ENCODE data around the gene EXOSC7. TPM values are rescaled to one million over a fixed set of nuclear protein-coding genes. Genes with fewer than 3 reads are reported as not detected.

Gene EXOSC7
- total and polyA plus RNA-seq, 2 donors (not counting 1 experiment from before 2014, with no cell fraction given): 25.5 to 40.0 TPM

DNA sequence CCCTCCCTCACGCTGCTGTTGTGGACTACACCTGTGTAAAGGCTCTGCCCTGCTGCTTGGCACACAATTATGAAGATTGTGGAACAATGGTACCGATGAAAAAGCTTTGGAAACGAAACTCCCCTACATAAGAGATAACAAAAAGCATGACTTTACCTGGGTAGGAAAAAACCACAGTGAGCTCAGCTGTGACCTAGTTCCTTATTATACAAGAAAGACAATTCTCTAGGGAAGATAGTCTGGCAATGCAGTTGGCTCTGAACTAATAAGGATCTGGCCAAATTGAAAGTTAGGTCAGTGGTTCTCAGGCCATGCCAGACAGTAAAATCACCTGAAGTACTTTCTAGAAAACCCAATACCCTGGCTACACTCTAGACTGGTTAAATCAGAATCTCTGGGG, 66.1 kb downstream of the EXOSC7 start:
- no CpG with 5 or more reads among the region's 3 CpGs for WGBS (ENCODE audit: insufficient coverage)
- Histone ChIP-seq H3K4me1 (ENCODE audit: control insufficient read depth in 2 of 2, insufficient read depth in 2 of 2, low read length in 2 of 2) (peaks cover 5 to 13% of the 10 kb centered on the region in 2 donors), H3K27me3 (replicated peaks in 1 of 4; ENCODE audit: control extremely low read depth in 1 of 4, control insufficient read depth in 3 of 4, insufficient read depth in 4 of 4, low read length in 3 of 4) (peaks cover 0 to 7% (median 1%) of the 10 kb centered on the region in 4 experiments), H2AFZ (ENCODE audit: insufficient read depth, low read depth, low read length, poor library complexity, severe bottlenecking) (no peak overlapping the region), H3K4me2 (replicated peaks; ENCODE audit: low read depth, low read length, poor library complexity, severe bottlenecking) (no peak overlapping the region), H3K9ac (ENCODE audit: low read length) (no peak overlapping the region), H3K27ac (ENCODE audit: low read length in 2 of 2) (no peak overlapping the region), H3K4me3 (ENCODE audit: control extremely low read depth in 1 of 5, extremely low read depth in 1 of 5, insufficient read depth in 1 of 5, low read depth in 2 of 5, low read length in 4 of 5) (no peak overlapping the region), H3K9me3 (ENCODE audit: control extremely low read depth in 1 of 3, control insufficient read depth in 2 of 3, insufficient read depth in 1 of 3, low read length in 2 of 3) (no peaks in the 10 kb centered on the region), H3K36me3 (replicated peaks in 1 of 2; ENCODE audit: control extremely low read depth in 1 of 2, control insufficient read depth in 1 of 2, extremely low read depth in 1 of 2, insufficient read depth in 2 of 2, low read length in 1 of 2) (no peaks in the 10 kb centered on the region), H3K79me2 (ENCODE audit: control insufficient read depth, insufficient read depth, low read length) (no peaks in the 10 kb centered on the region), H4K20me1 (ENCODE audit: control insufficient read depth, insufficient read depth, low read length, poor library complexity, severe bottlenecking) (no peaks in the 10 kb centered on the region)
- ATAC-seq (ENCODE audit: low read depth): no peak
- H3K27ac Mint-ChIP-seq: no peak overlapping the region
- ChIA-PET CTCF (interaction anchor here (0.6 to 6.3 kb wide), 10 partner anchors 10 to 1321 kb away, joined by 3 to 77 read pairs (median 7); no protein-coding TSS in a partner anchor), POLR2A (no interaction called here)
- intact Hi-C loops (cut with micrococcal nuclease): loop anchor here (5.0 kb wide), 1 partner anchor 885 kb away; no protein-coding TSS in a partner anchor
- no peak for TF ChIP-seq EZH2 (IDR thresholded peaks at IDR 0.05; ENCODE audit: borderline replicate concordance, insufficient read depth, low read depth, low read length, poor library complexity, severe bottlenecking)
- TF ChIP-seq, protein P1, sequence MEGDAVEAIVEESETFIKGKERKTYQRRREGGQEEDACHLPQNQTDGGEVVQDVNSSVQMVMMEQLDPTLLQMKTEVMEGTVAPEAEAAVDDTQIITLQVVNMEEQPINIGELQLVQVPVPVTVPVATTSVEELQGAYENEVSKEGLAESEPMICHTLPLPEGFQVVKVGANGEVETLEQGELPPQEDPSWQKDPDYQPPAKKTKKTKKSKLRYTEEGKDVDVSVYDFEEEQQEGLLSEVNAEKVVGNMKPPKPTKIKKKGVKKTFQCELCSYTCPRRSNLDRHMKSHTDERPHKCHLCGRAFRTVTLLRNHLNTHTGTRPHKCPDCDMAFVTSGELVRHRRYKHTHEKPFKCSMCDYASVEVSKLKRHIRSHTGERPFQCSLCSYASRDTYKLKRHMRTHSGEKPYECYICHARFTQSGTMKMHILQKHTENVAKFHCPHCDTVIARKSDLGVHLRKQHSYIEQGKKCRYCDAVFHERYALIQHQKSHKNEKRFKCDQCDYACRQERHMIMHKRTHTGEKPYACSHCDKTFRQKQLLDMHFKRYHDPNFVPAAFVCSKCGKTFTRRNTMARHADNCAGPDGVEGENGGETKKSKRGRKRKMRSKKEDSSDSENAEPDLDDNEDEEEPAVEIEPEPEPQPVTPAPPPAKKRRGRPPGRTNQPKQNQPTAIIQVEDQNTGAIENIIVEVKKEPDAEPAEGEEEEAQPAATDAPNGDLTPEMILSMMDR (IDR thresholded peaks at IDR 0.05): no peak
- no peaks in the 10 kb centered on the region for H3K9me3 Mint-ChIP-seq (ENCODE audit: insufficient read depth)
- H3K4me3 Mint-ChIP-seq: no peak overlapping the region
- H3K4me1 Mint-ChIP-seq: peaks cover 13% of the 10 kb centered on the region
- DNase-seq: no peak
- peaks cover 9% of the 10 kb centered on the region for H3K27me3 Mint-ChIP-seq

DNA sequence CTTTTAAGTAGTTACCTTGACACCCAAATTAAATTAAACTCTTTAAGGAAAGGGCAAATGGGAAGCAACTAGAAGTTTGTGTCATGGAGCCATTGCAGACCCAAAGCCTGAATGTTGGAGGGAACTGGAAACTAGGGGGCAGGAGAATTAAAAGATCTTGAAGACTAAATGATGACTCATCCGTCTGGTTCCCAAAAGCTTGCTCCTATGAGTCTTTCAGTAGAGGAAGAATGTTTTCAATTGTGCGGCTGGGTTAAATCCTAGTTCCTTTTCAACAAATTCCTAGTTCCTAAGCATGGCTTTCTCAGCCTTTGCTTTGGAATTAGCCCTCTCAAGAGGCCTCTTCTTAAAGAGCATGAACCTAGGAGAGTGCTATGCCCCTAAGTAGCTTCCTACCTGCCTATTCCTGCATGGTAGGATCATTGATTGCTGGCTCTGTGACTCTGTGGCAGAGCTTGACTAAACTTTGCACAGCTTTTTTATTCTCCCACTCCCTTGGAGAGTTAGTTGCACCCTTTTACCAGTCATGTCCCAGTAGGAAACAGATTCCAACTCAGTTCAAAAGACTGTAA, 67.8 kb downstream of the EXOSC7 start:
- ATAC-seq (ENCODE audit: low read depth) (no peak), DNase-seq (no peak)
- H3K9me3 ChIP-seq (ENCODE audit: control extremely low read depth in 1 of 3, control insufficient read depth in 2 of 3, insufficient read depth in 1 of 3, low read length in 2 of 3): no peaks in the 10 kb centered on the region
- intact Hi-C loops (cut with micrococcal nuclease): loop anchor here (5.0 kb wide), 1 partner anchor 883 kb away; no protein-coding TSS in a partner anchor
- TF ChIP-seq EZH2 (IDR thresholded peaks at IDR 0.05; ENCODE audit: borderline replicate concordance, insufficient read depth, low read depth, low read length, poor library complexity, severe bottlenecking): no peak
- TF ChIP-seq, protein P1 (IDR thresholded peaks at IDR 0.05): no peak
- Mint-ChIP-seq H3K27me3 (peaks cover 19% of the 10 kb centered on the region), H3K27ac (no peak overlapping the region), H3K4me3 (no peak overlapping the region), H3K9me3 (ENCODE audit: insufficient read depth) (no peaks in the 10 kb centered on the region), H3K4me1 (peaks cover 10% of the 10 kb centered on the region)
- ChIA-PET CTCF (interaction anchor here (1.0 to 6.3 kb wide), 4 partner anchors 9 to 492 kb away, joined by 3 to 77 read pairs (median 18); no protein-coding TSS in a partner anchor), POLR2A (no interaction called here)
- WGBS (ENCODE audit: insufficient coverage): 80% methylated on average over 1 of the region's 2 CpGs
- no peaks in the 10 kb centered on the region for H3K36me3 ChIP-seq (replicated peaks in 1 of 2; ENCODE audit: control extremely low read depth in 1 of 2, control insufficient read depth in 1 of 2, extremely low read depth in 1 of 2, insufficient read depth in 2 of 2, low read length in 1 of 2)
- peaks cover 5 to 13% of the 10 kb centered on the region in 2 donors for H3K4me1 ChIP-seq (ENCODE audit: control insufficient read depth in 2 of 2, insufficient read depth in 2 of 2, low read length in 2 of 2)
- no peak overlapping the region for H3K4me3 ChIP-seq (ENCODE audit: control extremely low read depth in 1 of 5, extremely low read depth in 1 of 5, insufficient read depth in 1 of 5, low read depth in 2 of 5, low read length in 4 of 5)
- H3K79me2 ChIP-seq (ENCODE audit: control insufficient read depth, insufficient read depth, low read length): no peaks in the 10 kb centered on the region
- no peak overlapping the region for H3K4me2 ChIP-seq (replicated peaks; ENCODE audit: low read depth, low read length, poor library complexity, severe bottlenecking)
- no peaks in the 10 kb centered on the region for H4K20me1 ChIP-seq (ENCODE audit: control insufficient read depth, insufficient read depth, low read length, poor library complexity, severe bottlenecking)
- no peak overlapping the region for H2AFZ ChIP-seq (ENCODE audit: insufficient read depth, low read depth, low read length, poor library complexity, severe bottlenecking)
- H3K27ac ChIP-seq (ENCODE audit: low read length in 2 of 2): no peak overlapping the region
- H3K9ac ChIP-seq (ENCODE audit: low read length): no peak overlapping the region
- peaks cover 0 to 5% (median 2%) of the 10 kb centered on the region in 4 experiments for H3K27me3 ChIP-seq (replicated peaks in 1 of 4; ENCODE audit: control extremely low read depth in 1 of 4, control insufficient read depth in 3 of 4, insufficient read depth in 4 of 4, low read length in 3 of 4)
